HepG2 (cell line): Measurements from ENCODE around the gene MTR. TPM values are rescaled to one million over a fixed set of nuclear protein-coding genes. Genes with fewer than 3 reads are reported as not detected.

Experiments
- ATRX ChIP-seq: sonication (generic); formaldehyde crosslinking; IDR thresholded peaks from 2 replicates; pipeline ENCODE4 v1.4.0; 2020; ENCODE audit warnings: missing genetic modification reagents, borderline replicate concordance
- DNMT1 ChIP-seq: sonication (generic); formaldehyde crosslinking; IDR thresholded peaks from 2 replicates; pipeline ENCODE4 v1.5.1; 2020; ENCODE audit warnings: mild to moderate bottlenecking, missing genetic modification reagents
- EHMT2 ChIP-seq: fragments of 200-600 bp; sonication (generic); IDR thresholded peaks from 2 replicates; pipeline ENCODE4 v1.7.0; 2017; ENCODE audit warnings: antibody characterized with exemption, low read depth, low read length, borderline replicate concordance
- ELF3 ChIP-seq: IDR thresholded peaks from 2 replicates; pipeline ENCODE4 v1.6.1; 2016; ENCODE audit warnings: missing genetic modification reagents, missing compliant biosample characterization
- HIC2 ChIP-seq: sonication (generic); formaldehyde crosslinking; IDR thresholded peaks from 2 replicates; pipeline ENCODE4 v1.9.0; 2022; ENCODE audit warnings: low read depth, missing genetic modification reagents
- MED1 ChIP-seq: sonication (generic); formaldehyde crosslinking; IDR thresholded peaks from 2 replicates; pipeline ENCODE4 v1.4.0; 2020; ENCODE audit warnings: missing genetic modification reagents
- PLSCR1 ChIP-seq: sonication (generic); formaldehyde crosslinking; IDR thresholded peaks from 2 replicates; pipeline ENCODE4 v1.5.0; 2020; ENCODE audit warnings: missing genetic modification reagents, mild to moderate bottlenecking, borderline replicate concordance
- PRDM15 ChIP-seq: sonication (generic); formaldehyde crosslinking; IDR thresholded peaks from 2 replicates; pipeline ENCODE4 v1.4.0; 2020; ENCODE audit warnings: missing genetic modification reagents
- REPIN1 ChIP-seq: sonication (generic); formaldehyde crosslinking; IDR thresholded peaks from 2 replicates; pipeline ENCODE4 v1.8.0; 2022; ENCODE audit warnings: missing genetic modification reagents, low read depth, mild to moderate bottlenecking, borderline replicate concordance
- WIZ ChIP-seq: sonication (generic); formaldehyde crosslinking; IDR thresholded peaks from 2 replicates; pipeline ENCODE4 v1.5.1; 2020; ENCODE audit warnings: mild to moderate bottlenecking, missing genetic modification reagents
- ZNF34 ChIP-seq: sonication (generic); formaldehyde crosslinking; IDR thresholded peaks from 2 replicates; pipeline ENCODE4 v1.4.0; 2020; ENCODE audit warnings: mild to moderate bottlenecking, missing genetic modification reagents, borderline replicate concordance
- ZNF407 ChIP-seq: sonication (generic); formaldehyde crosslinking; IDR thresholded peaks from one replicate; pipeline ENCODE4 v1.5.1; 2020; ENCODE audit warnings: mild to moderate bottlenecking, missing genetic modification reagents; ENCODE audit errors: not compliant biosample characterization
- ZZZ3 ChIP-seq: sonication (generic); formaldehyde crosslinking; IDR thresholded peaks from 2 replicates; pipeline ENCODE4 v1.4.0; 2020; ENCODE audit warnings: missing genetic modification reagents, mild to moderate bottlenecking, borderline replicate concordance
- polyA plus RNA-seq, 8 experiments: library from polyadenylated mRNA; depleted of rRNA in 3 of 8; stranded (reverse) in 7 of 8; unstranded in 1 of 8; fragments of >200 nt; fragmentation: Illumina TruSeq in 4 of 8; extraction: Trizol in 4 of 8; gene quantifications; 2 replicates each; pipeline versions ENCODE4 v1.2.1 to v1.2.3, GENCODE V29; 2011 to 2016; ENCODE audit warnings: low read depth in 4 of 8, missing spikeins in 1 of 8, mixed read lengths in 1 of 8; ENCODE audit not compliant: insufficient read depth in 1 of 8
- total RNA-seq, 5 experiments: library from RNA; depleted of rRNA; stranded (reverse); fragments of >200 nt; fragmentation: Illumina TruSeq; extraction: Trizol; gene quantifications; 2 replicates each; pipeline ENCODE4 v1.2.3, GENCODE V29; 2016; ENCODE audit warnings: low read depth in 1 of 5

The MTR gene
- total and polyA plus RNA-seq, 2 of the 13 experiments (the other 11 are each of a cell fraction or from before 2014, with no cell fraction given), result 16.3 to 36.1 TPM

- TF ChIP-seq PLSCR1 (CRISPR knock-in tag) (peak; percentile 87; the same call in 1 of the 2 replicates), ATRX (no peak), EHMT2 (no peak; the same call in 1 of the 2 replicates), DNMT1 (CRISPR knock-in tag) (no peak), ZNF407 (peak; percentile 87), WIZ (CRISPR knock-in tag) (no peak), PRDM15 (peak; percentile 49), ZZZ3 (no peak), ZNF34 (CRISPR knock-in tag) (no peak; the same call in 1 of the 2 replicates), HIC2 (CRISPR knock-in tag) (no peak), ELF3 (CRISPR knock-in tag) (peak; percentile 86), REPIN1 (peak; percentile 28; the same call in 1 of the 2 replicates), MED1 (CRISPR knock-in tag) (peak; percentile 9)
Observed at GRCh38 chr1:236795035-236795756, at the start of gene MTR (continued).
